Psoas muscle (tissue), 8 donors: ENCODE results near the gene HTR5A. TPM values are rescaled to one million over a fixed set of nuclear protein-coding genes. Genes with fewer than 3 reads are reported as not detected.

Experiments
- ATAC-seq, 4 donors: fragments of 200-7000 bp; cut with Tn5 transposase; one replicate each; pipeline ENCODE4 v1.9.1; 2020; ENCODE audit warnings: moderate library complexity in 3 of 4, mild to moderate bottlenecking in 2 of 4
- DNase-seq, 2 donors: peaks; one replicate each; pipeline ENCODE4 v3.0.0-alpha.2; 2020
- H3K27ac ChIP-seq: fragments of 200-600 bp; one replicate; pipeline ENCODE4 v1.8.0; 2022
- H3K27me3 ChIP-seq, 3 donors: fragments of 200-600 bp in 1 of 3; one replicate each; pipeline versions ENCODE4 v1.6.1 to v1.8.0; 2013 to 2022; ENCODE audit warnings: low read length in 2 of 3, mild to moderate bottlenecking in 2 of 3, moderate library complexity in 1 of 3; ENCODE audit not compliant: insufficient read depth in 3 of 3
- H3K36me3 ChIP-seq, 2 donors: fragments of 200-600 bp in 1 of 2; one replicate each; pipeline versions ENCODE4 v1.6.1 to v1.8.0; 2013 to 2022; ENCODE audit warnings: low read depth in 1 of 2, mild to moderate bottlenecking in 1 of 2, moderate library complexity in 1 of 2; ENCODE audit not compliant: insufficient read depth in 1 of 2
- H3K4me1 ChIP-seq: fragments of 200-600 bp; one replicate; pipeline ENCODE4 v1.8.0; 2022
- H3K4me3 ChIP-seq: fragments of 200-600 bp; one replicate; pipeline ENCODE4 v1.8.0; 2022; ENCODE audit warnings: mild to moderate bottlenecking
- H3K9me3 ChIP-seq: fragments of 200-600 bp; one replicate; pipeline ENCODE4 v1.8.0; 2022
- CTCF ChIP-seq: fragments of 200-600 bp; IDR thresholded peaks from one replicate; pipeline ENCODE4 v1.8.0; 2022; ENCODE audit warnings: antibody characterized with exemption
- WGBS, 3 donors: extraction: QIAGEN DNeasy Blood & Tissue Kit; methylation state at CpG; one replicate each; pipeline versions ENCODE4 v1.1.6 to v1.1.7; 2013; 5-methylcytosine and 5-hydroxymethylcytosine counted together
- intact Hi-C, 2 donors: fragments of 100-400 bp; cut with DNase I; formaldehyde crosslinking; loops; one replicate each; pipeline versions ENCODE4 v1.11.0 to v1.14.2; 2022
- polyA plus RNA-seq, 3 donors: library from polyadenylated mRNA; stranded (reverse); fragments of 200-250 nt; gene quantifications; one replicate each; pipeline ENCODE4 v1.2.3, GENCODE V29; 2013
- total RNA-seq, 4 donors: library from RNA; stranded (reverse); fragmentation: NEBNext Ultra II Directional in 2 of 4; extraction: Animal tissue kit (Norgen Biotek cat#: 25700) in 2 of 4; gene quantifications; one replicate each; pipeline versions ENCODE4 v1.2.1 to v1.2.4, GENCODE V29; 2021 to 2023
- donor health status: healthy with polysubstance abuse.
- donor health status: DM: no; HTN: no; CAD: no; lungs with moderate emphysema.
- donor health status: Bipolar disorder and iron deficiency.
- donor health status: healthy.
- donor health status: DM: yes; HTN: yes; CAD: no.
- donor health status: DM: no; HTN: no; CAD: no.
- donor health status: DM: no; HTN: no; CAD: no.
- donor health status: DM: yes; HTN: yes; CAD: no.

HTR5A gene
- total and polyA plus RNA-seq, 7 donors = 0.01 to 0.06 TPM; not detected in 5

GRCh38 chr7:155124706-155125105 is 54.6 kb downstream of the HTR5A start:
- WGBS, 3 donors = 69 to 77% (median 70%) methylated on average over 8 of the region's 8 CpGs
- DNase-seq = no peak
- H3K4me1 ChIP-seq = no peaks in the 10 kb centered on the region
- peaks cover 8% of the 10 kb centered on the region for H3K9me3 ChIP-seq
- intact Hi-C loops = no loop called here
- no peaks in the 10 kb centered on the region for H3K36me3 ChIP-seq
- no peak for ATAC-seq
- TF ChIP-seq CTCF = no peak
- H3K27ac ChIP-seq = no peak overlapping the region
- H3K4me3 ChIP-seq = no peak overlapping the region
- peaks cover 0 to 6% (median 4%) of the 10 kb centered on the region in 3 donors for H3K27me3 ChIP-seq

GRCh38 chr7:155129186-155129585 is 59.1 kb downstream of the HTR5A start:
- intact Hi-C loops = no loop called here
- H3K27ac ChIP-seq = no peak overlapping the region
- TF ChIP-seq CTCF = no peak
- H3K9me3 ChIP-seq = no peaks in the 10 kb centered on the region
- peaks cover 0 to 8% (median 0%) of the 10 kb centered on the region in 3 donors for H3K27me3 ChIP-seq
- ATAC-seq (no peak), DNase-seq (no peak)
- WGBS, 3 donors = 90 to 93% (median 91%) methylated on average over 10 of the region's 10 CpGs
- no peaks in the 10 kb centered on the region for H3K4me1 ChIP-seq
- H3K4me3 ChIP-seq = no peak overlapping the region
- H3K36me3 ChIP-seq = no peaks in the 10 kb centered on the region

GRCh38 chr7:155129789-155130188 is 59.7 kb downstream of the HTR5A start:
- Histone ChIP-seq H3K4me3 (no peak overlapping the region), H3K4me1 (no peaks in the 10 kb centered on the region), H3K27me3 (peaks cover 0 to 8% (median 0%) of the 10 kb centered on the region in 3 donors), H3K36me3 (no peaks in the 10 kb centered on the region), H3K27ac (no peak overlapping the region), H3K9me3 (no peaks in the 10 kb centered on the region)
- DNase-seq (no peak), ATAC-seq (no peak)
- WGBS, 3 donors = 74 to 79% (median 75%) methylated on average over 7 of the region's 7 CpGs
- intact Hi-C loops = no loop called here
- no peak for TF ChIP-seq CTCF

GRCh38 chr7:155130493-155130892 is 60.4 kb downstream of the HTR5A start:
- Histone ChIP-seq H3K27me3 (peaks cover 0 to 8% (median 0%) of the 10 kb centered on the region in 3 donors), H3K36me3 (no peaks in the 10 kb centered on the region), H3K4me1 (no peaks in the 10 kb centered on the region), H3K4me3 (no peak overlapping the region), H3K9me3 (no peaks in the 10 kb centered on the region), H3K27ac (no peak overlapping the region)
- intact Hi-C loops = no loop called here
- DNase-seq = no peak
- no peak for ATAC-seq
- no peak for TF ChIP-seq CTCF
- WGBS, 3 donors = 90 to 93% (median 92%) methylated on average over 14 of the region's 14 CpGs

DNA sequence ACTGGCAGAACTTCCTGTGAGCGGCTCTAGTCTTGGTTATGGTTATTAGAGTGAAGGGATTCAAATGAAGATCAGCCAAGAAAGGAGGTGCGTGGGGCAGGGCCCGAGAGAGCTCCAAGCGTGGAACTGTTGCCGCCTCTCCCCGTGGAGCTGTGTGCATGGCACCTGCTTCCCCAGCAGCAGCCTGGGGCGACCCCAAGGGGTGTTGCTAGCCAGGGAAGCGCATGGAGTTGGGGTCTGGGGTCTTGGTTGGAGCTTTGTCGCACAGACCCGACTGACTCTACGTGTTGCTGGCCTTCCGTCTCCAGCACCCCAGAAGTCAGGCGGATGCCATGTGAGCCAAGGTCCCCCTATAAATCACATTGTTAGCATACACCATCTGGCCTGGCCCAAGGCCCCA is 61.0 kb downstream of the HTR5A start:
- H3K27ac ChIP-seq = no peak overlapping the region
- no peaks in the 10 kb centered on the region for H3K4me1 ChIP-seq
- no peak for DNase-seq
- H3K27me3 ChIP-seq = peaks cover 0 to 8% (median 0%) of the 10 kb centered on the region in 3 donors
- WGBS, 3 donors = 81 to 86% (median 83%) methylated on average over 13 of the region's 13 CpGs
- no peaks in the 10 kb centered on the region for H3K9me3 ChIP-seq
- H3K36me3 ChIP-seq = no peaks in the 10 kb centered on the region
- no peak overlapping the region for H3K4me3 ChIP-seq
- intact Hi-C loops = no loop called here
- no peak for TF ChIP-seq CTCF
- no peak for ATAC-seq
